ENCODE measurements around the gene ZBTB48. TPM values are rescaled to one million over a fixed set of nuclear protein-coding genes. Genes with fewer than 3 reads are reported as not detected.
"Not testable (repeated sequence)": the region's sequence is repeated elsewhere in the genome, so short reads cannot be mapped to it uniquely, and the experiment has no call there.

ZBTB48 gene
- polyA plus RNA-seq, 4 donors = 24.1 to 35.8 (median 28.1) TPM

- no peak for DNase-seq (ENCODE audit: low read depth in 4 of 4, low spot score in 3 of 4)
These were observed 51.3 kb downstream of the ZBTB48 start for GRCh38 chr1:6631058-6631457.

DNA sequence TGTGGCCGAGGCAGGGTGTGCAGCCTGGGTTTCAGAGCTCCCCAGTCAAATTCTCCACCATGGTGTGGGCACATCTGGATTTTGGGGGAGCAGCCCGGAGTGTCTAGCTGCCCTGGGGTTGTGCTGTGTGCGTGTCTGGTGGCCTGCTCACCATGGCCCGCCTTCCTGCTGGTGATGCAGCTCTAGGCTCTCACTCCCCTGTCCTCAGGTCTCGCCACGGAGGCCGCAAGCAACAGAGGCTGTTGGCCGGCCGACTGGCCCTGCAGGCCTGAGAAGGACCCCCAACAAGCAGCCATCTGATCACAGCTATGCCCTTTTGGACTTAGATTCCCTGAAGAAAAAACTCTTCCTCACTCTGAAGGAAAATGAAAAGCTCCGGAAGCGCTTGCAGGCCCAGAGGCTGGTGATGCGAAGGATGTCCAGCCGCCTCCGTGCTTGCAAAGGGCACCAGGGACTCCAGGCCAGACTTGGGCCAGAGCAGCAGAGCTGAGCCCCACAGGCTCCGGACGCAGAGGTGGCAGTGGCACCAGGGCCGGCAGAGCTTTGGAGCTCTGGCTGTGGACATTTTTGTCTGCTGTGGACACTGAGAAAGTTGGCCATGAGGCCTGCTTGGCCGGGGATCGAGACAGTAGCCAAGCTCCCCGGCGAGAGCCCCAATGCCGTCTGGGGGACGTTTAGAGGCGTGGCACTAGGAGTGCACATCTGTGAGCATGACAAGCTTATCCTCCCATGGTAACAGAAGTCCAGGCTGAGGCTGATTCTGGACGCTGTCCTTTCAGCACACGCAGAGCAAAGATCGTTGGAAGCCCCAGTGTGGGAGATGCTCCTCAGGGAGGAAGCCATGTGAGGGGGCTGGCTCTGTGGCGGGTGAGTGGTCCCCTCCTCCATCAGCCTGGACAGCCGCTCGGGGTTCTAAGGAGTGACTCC lies 53.1 kb downstream of the ZBTB48 start:
- DNase-seq (ENCODE audit: low read depth in 4 of 4, low spot score in 3 of 4) = no peak

DNA sequence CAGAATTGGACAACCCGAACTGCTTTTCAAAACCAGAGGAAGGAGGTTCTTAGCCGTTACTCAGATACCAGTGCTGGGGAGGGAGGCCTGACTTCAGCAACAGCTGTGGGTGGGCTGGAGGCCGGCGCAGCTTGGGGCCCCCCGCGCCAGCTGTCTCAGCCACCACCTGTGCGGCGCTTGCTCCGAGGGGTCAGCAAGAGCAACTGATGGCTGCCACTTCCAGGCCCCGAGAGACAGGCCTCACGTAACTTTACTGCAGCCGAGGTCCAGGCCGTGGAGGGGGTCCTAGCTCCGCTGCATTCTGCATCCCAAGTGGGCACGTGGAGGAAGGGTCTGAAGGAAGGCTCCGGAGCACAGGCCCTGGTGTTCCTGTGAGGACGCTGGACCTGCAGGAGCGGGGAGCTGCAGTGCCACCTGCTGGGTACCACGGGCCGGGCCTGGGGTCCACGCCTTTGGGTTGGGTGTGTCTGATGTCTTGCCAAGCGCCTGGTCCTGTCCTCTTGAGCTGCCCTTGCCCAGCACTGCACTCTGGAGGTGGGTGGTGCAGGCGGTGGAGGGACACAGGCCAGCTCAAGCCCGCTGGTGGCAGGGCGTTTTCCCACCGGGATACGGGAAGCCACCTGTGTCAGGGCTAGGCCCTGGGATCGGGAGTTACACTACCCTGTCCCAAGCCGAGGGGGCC lies 54.7 kb downstream of the ZBTB48 start:
- DNase-seq (ENCODE audit: low read depth in 4 of 4, low spot score in 3 of 4) = no peak

- no peak for DNase-seq (ENCODE audit: low read depth in 4 of 4, low spot score in 3 of 4)
These were observed 55.5 kb downstream of the ZBTB48 start for GRCh38 chr1:6635161-6635909.

- no peak for DNase-seq (ENCODE audit: low read depth in 4 of 4, low spot score in 3 of 4)
These were observed 56.3 kb downstream of the ZBTB48 start for GRCh38 chr1:6635910-6636760.

DNA sequence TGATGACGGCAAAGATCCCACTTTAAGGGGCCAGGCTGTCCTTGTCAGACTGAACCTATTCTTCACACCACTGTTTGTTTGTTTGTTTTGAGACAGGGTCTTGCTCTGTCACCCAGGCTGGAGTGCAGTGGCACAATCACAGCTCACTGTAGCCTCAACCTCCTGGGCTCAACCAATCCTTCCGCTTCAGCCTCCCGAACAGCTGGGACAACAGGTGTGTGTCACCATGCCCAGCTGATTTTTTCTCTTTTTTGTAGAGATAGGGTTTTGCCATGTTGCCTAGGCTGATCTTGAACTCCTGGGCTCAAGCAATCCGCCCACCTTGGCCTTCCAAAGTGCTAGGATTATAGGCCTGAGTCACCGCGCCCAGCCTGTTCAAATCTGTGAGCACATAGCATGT lies 57.0 kb downstream of the ZBTB48 start:
- not testable (repeated sequence) for DNase-seq (ENCODE audit: low read depth in 4 of 4, low spot score in 3 of 4)

DNA sequence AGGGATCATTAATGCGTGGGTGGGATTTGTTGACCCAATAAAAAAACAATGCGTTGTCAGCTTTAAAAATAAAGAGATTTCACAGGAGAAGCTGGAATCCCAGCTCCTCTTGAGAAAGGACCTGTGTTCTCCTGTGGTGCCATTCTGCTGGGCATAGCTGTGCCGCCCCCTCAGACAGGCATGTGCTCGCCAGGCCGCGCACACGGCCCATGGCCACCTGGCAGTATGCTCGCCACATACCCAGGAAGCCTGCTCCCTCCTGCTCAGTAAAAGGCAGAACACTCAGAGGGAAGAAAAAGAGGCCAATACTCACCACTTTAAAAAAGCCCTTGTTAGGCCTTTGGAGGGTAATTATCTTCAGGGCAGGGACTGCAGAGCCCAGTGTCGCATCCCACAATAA lies 58.0 kb downstream of the ZBTB48 start:
- no peak for DNase-seq (ENCODE audit: low read depth in 4 of 4, low spot score in 3 of 4)

DNA sequence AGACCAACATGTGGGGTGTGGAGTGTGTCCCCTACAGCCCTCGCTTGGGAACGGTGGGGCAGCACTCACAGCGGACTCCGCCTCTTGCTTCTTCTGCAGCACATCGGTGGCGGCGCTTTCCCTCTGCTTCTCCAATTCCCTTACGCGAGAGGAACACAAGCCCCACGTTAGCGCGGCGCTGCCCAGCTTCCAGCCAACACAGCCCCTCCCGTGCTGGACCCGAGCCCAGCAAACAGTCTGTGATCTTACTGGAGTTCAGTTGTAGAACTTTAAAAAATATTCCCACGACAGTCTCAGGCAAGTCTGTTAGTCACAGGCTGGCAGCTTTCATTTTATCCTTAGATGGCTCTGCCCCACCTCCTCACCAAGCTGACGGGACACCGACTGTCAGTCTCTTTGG lies 58.4 kb downstream of the ZBTB48 start:
- DNase-seq (ENCODE audit: low read depth in 4 of 4, low spot score in 3 of 4) = no peak

Other genes starting within 250 kb of the ZBTB48 start
- gene ACOT7, start 186.2 kb upstream of the ZBTB48 start, polyA plus RNA-seq (ENCODE audit: insufficient read length in 4 of 4) = 10 to 100 TPM; 28.7 to 35.0 (median 31.5) TPM
- gene HES2, start 160.1 kb upstream of the ZBTB48 start, polyA plus RNA-seq (ENCODE audit: insufficient read length in 4 of 4) = under 1 TPM; 0.27 to 0.73 (median 0.53) TPM
- gene ESPN, start 155.2 kb upstream of the ZBTB48 start, polyA plus RNA-seq (ENCODE audit: insufficient read length in 4 of 4) = 10 to 100 TPM; 10.1 to 21.6 (median 16.9) TPM
- 10 to 100 TPM; 11.1 to 13.8 (median 12.5) TPM for gene TNFRSF25, start 113.8 kb upstream of the ZBTB48 start, polyA plus RNA-seq (ENCODE audit: insufficient read length in 4 of 4)
- 10 to 100 TPM; 12.6 to 18.0 (median 13.3) TPM for gene PLEKHG5, start 88.3 kb upstream of the ZBTB48 start, polyA plus RNA-seq (ENCODE audit: insufficient read length in 4 of 4)
- 10 to 100 TPM; 15.4 to 19.1 (median 16.3) TPM for gene NOL9, start 25.5 kb upstream of the ZBTB48 start, polyA plus RNA-seq (ENCODE audit: insufficient read length in 4 of 4)
- gene TAS1R1, start 24.7 kb upstream of the ZBTB48 start, polyA plus RNA-seq (ENCODE audit: insufficient read length in 4 of 4) = under 1 TPM in 3 of 4 donors, not detected in 1; 0.07 to 0.15 (median 0.13) TPM
- 10 to 100 TPM; 14.9 to 16.6 (median 15.2) TPM for gene KLHL21, start 22.9 kb downstream of the ZBTB48 start, polyA plus RNA-seq (ENCODE audit: insufficient read length in 4 of 4)
- gene PHF13, start 33.7 kb downstream of the ZBTB48 start, polyA plus RNA-seq (ENCODE audit: insufficient read length in 4 of 4) = 10 to 100 TPM; 24.8 to 26.8 (median 26.2) TPM
- 10 to 100 TPM; 17.5 to 22.8 (median 19.2) TPM for gene THAP3, start 44.9 kb downstream of the ZBTB48 start, polyA plus RNA-seq (ENCODE audit: insufficient read length in 4 of 4)
- gene DNAJC11, start 121.8 kb downstream of the ZBTB48 start, polyA plus RNA-seq (ENCODE audit: insufficient read length in 4 of 4) = 10 to 100 TPM; 58.6 to 67.8 (median 59.8) TPM
- gene CAMTA1, start 205.5 kb downstream of the ZBTB48 start, polyA plus RNA-seq (ENCODE audit: insufficient read length in 4 of 4) = 10 to 100 TPM; 89.3 to 98.2 (median 92.9) TPM

Data from right renal pelvis (tissue), 4 donors.